ENCODE measurements around the gene LHFPL3. TPM values are rescaled to one million over a fixed set of nuclear protein-coding genes. Genes with fewer than 3 reads are reported as not detected.

The LHFPL3 gene
- total and polyA plus RNA-seq, 9 donors: 0.04 to 0.53 (median 0.27) TPM; not detected in 4

DNA sequence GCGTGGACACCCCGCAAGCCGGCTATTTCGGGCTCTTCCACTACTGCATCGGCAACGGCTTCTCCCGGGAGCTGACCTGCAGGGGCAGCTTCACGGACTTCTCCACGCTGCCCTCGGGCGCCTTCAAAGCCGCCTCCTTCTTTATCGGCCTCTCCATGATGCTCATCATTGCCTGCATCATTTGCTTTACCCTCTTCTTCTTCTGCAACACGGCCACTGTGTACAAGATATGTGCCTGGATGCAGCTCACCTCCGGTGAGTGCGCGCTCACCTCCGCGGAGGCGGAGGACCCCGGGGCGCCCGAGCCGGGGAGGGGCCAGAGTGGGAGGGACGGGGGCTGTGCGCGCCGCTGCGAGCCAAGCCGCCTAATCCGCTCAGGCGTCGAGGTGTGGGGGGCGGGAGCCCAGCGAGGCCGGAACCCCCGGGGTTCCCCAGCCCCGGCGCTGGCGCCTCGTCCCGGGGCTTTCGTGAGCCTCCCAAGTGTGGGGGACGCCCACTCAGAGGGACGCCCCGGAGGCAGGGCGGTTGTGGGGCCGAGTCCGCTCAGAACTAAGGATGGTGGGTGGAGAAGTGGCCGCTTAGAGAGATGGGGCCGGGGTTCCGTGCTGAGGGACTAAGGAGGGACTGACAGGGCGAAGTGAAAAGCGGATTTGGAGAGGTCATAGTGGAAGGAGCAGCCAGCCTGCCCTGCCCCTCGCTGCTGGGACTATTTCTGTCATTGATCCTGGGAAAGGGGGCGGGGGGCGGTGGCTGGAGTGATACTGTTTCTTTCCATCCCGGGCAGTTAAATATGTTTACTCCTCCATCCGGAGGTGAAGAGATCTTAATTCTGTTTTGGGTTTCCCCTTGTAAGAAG is 795 bp downstream of the LHFPL3 start:
- H3K36me3 ChIP-seq: no peaks in the 10 kb centered on the region
- TF ChIP-seq EP300 (IDR thresholded peaks at IDR 0.05) (no peak), POLR2A (IDR thresholded peaks at IDR 0.05) (no peak)
- TF ChIP-seq, protein P1, sequence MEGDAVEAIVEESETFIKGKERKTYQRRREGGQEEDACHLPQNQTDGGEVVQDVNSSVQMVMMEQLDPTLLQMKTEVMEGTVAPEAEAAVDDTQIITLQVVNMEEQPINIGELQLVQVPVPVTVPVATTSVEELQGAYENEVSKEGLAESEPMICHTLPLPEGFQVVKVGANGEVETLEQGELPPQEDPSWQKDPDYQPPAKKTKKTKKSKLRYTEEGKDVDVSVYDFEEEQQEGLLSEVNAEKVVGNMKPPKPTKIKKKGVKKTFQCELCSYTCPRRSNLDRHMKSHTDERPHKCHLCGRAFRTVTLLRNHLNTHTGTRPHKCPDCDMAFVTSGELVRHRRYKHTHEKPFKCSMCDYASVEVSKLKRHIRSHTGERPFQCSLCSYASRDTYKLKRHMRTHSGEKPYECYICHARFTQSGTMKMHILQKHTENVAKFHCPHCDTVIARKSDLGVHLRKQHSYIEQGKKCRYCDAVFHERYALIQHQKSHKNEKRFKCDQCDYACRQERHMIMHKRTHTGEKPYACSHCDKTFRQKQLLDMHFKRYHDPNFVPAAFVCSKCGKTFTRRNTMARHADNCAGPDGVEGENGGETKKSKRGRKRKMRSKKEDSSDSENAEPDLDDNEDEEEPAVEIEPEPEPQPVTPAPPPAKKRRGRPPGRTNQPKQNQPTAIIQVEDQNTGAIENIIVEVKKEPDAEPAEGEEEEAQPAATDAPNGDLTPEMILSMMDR (IDR thresholded peaks at IDR 0.05): no peak
- peaks cover 2% of the 10 kb centered on the region for H3K4me1 ChIP-seq (ENCODE audit: insufficient read depth)
- no peak overlapping the region for H3K4me3 ChIP-seq
- intact Hi-C loops (cut with DNase I): no loop called here
- no peak for DNase-seq
- H3K27me3 ChIP-seq: no peaks in the 10 kb centered on the region
- WGBS, 3 donors: 1 to 2% (median 1%) methylated on average over 51 to 59 of the region's 59 CpGs
- H3K27ac ChIP-seq: no peak overlapping the region
- no peaks in the 10 kb centered on the region for H3K9me3 ChIP-seq

- TF ChIP-seq, protein P1 (IDR thresholded peaks at IDR 0.05): no peak
- no peak for TF ChIP-seq EP300 (IDR thresholded peaks at IDR 0.05)
- TF ChIP-seq POLR2A (IDR thresholded peaks at IDR 0.05): no peak
- intact Hi-C loops (cut with DNase I): no loop called here
- Histone ChIP-seq H3K4me3 (no peak overlapping the region), H3K36me3 (no peaks in the 10 kb centered on the region), H3K4me1 (ENCODE audit: insufficient read depth) (no peaks in the 10 kb centered on the region), H3K9me3 (no peaks in the 10 kb centered on the region), H3K27ac (no peak overlapping the region), H3K27me3 (no peaks in the 10 kb centered on the region)
- no peak for DNase-seq
- 8 to 14% (median 13%) methylated on average over 2 of the region's 2 CpGs for WGBS, 3 donors
These were observed 13.1 kb downstream of the LHFPL3 start for GRCh38 chr7:104341546-104341945.

GRCh38 chr7:104352736-104353135 is 24.3 kb downstream of the LHFPL3 start:
- no peaks in the 10 kb centered on the region for H3K27me3 ChIP-seq
- no peaks in the 10 kb centered on the region for H3K9me3 ChIP-seq
- H3K4me1 ChIP-seq (ENCODE audit: insufficient read depth): no peaks in the 10 kb centered on the region
- no peaks in the 10 kb centered on the region for H3K36me3 ChIP-seq
- 55 to 70% (median 60%) methylated on average over 6 of the region's 6 CpGs for WGBS, 3 donors
- DNase-seq: no peak
- TF ChIP-seq EP300 (IDR thresholded peaks at IDR 0.05) (no peak), POLR2A (IDR thresholded peaks at IDR 0.05) (no peak)
- TF ChIP-seq, protein P1 (IDR thresholded peaks at IDR 0.05): no peak
- intact Hi-C loops (cut with DNase I): no loop called here
- H3K4me3 ChIP-seq: no peak overlapping the region
- no peak overlapping the region for H3K27ac ChIP-seq

- WGBS, 3 donors: 68 to 76% (median 75%) methylated on average over 4 of the region's 4 CpGs
- no peaks in the 10 kb centered on the region for H3K27me3 ChIP-seq
- intact Hi-C loops (cut with DNase I): no loop called here
- TF ChIP-seq EP300 (IDR thresholded peaks at IDR 0.05) (no peak), POLR2A (IDR thresholded peaks at IDR 0.05) (no peak)
- TF ChIP-seq, protein P1 (IDR thresholded peaks at IDR 0.05): no peak
- H3K4me3 ChIP-seq: no peak overlapping the region
- H3K27ac ChIP-seq: no peak overlapping the region
- H3K36me3 ChIP-seq: no peaks in the 10 kb centered on the region
- no peak for DNase-seq
- no peaks in the 10 kb centered on the region for H3K9me3 ChIP-seq
- no peaks in the 10 kb centered on the region for H3K4me1 ChIP-seq (ENCODE audit: insufficient read depth)
These were observed 28.8 kb downstream of the LHFPL3 start for GRCh38 chr7:104357166-104357565.
